GM19467 (cell line): ENCODE data around the gene CREB5.
"Not testable (repeated sequence)": the region's sequence is repeated elsewhere in the genome, so short reads cannot be mapped to it uniquely, and the experiment has no call there.

ENCODE experiments used
- ATAC-seq: cut with Tn5 transposase; IDR thresholded peaks from one replicate; pipeline ENCODE4 v1.9.1; 2021; ENCODE audit warnings: mild to moderate bottlenecking, moderate library complexity; ENCODE audit not compliant: unreplicated experiment

Gene CREB5

DNA sequence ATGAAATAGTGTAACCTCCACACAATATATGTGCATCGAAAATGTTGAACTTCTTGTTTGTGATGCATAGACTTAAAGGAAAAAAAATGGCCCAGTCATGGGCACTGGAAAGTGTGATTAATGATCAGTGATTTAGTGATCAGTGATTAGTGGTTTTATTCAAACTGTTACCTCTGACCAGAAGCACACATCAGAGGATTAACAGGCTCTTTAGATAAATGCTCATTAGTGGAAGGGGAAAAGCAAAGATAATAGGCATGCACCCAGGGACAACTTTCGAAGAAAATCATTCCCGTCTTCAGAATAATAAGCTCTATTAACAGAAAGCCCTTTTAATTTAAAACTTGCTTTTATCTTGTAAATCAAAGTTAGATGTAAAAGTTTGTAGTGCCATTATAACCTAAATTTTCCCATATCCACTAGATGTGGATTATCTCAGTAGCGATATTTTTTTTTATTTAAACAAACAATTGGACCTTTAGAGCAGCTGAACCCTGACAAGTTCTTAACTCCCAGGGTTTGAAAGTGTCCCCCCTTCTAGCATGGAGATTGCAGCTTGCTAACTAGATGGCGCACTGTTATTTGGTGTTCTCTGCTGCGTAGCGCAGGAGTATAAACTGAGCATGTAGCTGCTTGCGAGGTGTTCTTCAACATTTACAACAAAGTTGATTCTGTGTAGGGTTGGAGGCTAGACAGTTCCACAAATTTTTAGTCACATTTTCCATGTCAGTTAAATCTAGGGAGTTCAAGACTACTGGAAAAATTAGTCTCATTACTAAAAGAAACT lies at the start of gene CREB5:
TSS of gene CREB5 (plus strand) at position 643 of the 787 bp plus-strand sequence. CDS start 397 bp downstream, outside the sequence.
- no peak for ATAC-seq

- ATAC-seq = no peak
These were observed 49.5 kb upstream of the CREB5 start for GRCh38 chr7:28362812-28363211.

- no peak for ATAC-seq
These were observed 48.2 kb upstream of the CREB5 start for GRCh38 chr7:28364082-28364481.

DNA sequence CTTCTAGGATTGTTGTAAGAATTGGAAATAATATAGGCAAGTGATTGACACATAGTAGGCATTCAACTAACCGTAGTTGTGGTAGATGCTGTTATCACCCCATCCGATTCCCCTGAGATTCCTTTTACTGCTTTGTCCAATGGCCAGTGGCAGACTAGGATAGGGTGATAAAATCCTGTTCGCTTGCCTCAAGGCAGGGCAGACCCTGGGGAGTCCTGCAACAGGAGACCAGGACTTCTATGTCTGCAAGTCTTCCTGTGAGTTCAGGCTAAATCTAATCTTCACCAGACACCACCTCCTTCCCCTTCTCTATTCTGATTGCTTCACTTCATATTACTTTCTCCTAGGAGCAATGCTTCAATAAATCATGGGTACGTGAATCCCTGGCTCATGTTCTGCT lies 42.8 kb upstream of the CREB5 start:
- ATAC-seq = no peak

DNA sequence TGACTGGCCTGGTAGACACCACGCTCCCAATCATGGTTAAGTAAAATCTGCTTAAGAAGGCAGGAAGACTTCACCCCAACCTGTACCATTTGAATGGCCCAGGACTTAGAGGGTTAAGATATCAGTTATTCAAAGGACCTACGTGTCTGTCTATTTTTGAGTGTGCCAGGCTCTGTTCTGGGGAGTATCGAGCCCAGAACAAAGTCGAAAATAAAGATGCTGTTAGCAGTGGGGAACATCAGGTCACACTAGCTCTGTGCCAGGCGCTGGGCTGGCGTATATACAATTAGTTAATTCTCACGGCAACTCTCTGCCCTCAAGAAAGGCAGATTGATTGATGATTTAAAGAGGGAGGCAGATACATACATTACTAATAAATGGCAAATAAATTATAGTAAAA lies 40.5 kb upstream of the CREB5 start:
- ATAC-seq = no peak

GRCh38 chr7:28373990-28374389 lies 38.3 kb upstream of the CREB5 start:
- ATAC-seq = no peak

DNA sequence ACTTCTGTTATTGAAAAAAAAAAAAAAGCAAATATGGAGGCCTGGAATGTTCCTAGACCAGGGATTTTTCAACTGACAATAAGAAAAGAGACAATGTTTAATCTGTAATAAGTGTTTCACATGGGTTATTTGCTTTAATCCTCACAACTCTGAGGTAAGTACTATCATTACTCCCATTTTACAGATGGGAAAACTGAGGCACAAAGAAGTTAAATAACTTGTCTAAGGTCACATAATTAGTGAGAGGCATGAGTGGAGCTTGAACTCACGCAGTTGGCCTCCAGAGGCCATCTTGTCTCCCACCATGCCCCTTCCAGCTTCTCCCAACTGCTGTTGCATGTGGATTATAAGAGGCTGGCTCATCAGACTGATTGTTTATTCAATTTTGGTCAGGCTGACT lies 36.6 kb upstream of the CREB5 start:
- no peak for ATAC-seq

- no peak for ATAC-seq
These were observed 35.7 kb upstream of the CREB5 start for GRCh38 chr7:28376634-28377033.

DNA sequence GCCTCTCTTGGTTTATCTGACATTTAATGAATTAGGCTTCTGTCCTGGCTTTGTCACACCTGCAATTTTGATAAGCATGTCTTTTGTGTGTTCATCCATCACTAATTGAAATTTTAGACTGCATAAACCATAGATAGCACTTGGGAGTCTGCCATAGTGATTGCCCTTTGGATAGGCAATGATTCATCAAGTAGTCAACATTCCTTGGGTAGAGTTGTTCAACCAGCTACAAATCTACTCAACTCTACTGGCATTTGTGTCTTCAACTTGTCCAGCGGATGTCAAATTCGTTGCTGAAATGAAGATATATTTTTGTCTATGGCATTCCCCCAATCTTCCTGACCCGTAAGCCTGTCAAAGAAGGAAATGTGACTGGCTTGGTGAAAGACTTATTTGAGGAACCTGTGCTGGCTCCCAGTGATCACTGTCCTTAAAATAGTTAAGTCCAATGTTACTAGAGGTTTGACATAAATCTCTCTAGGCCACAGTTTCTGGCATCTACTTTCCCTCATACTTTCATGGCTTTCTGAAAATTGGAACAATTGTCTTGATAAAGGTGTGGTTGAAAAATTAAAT lies 33.7 kb upstream of the CREB5 start:
- ATAC-seq = no peak

GRCh38 chr7:28381466-28381865 lies 30.9 kb upstream of the CREB5 start:
- no peak for ATAC-seq

- no peak for ATAC-seq
These were observed 30.2 kb upstream of the CREB5 start for GRCh38 chr7:28382144-28382543.

DNA sequence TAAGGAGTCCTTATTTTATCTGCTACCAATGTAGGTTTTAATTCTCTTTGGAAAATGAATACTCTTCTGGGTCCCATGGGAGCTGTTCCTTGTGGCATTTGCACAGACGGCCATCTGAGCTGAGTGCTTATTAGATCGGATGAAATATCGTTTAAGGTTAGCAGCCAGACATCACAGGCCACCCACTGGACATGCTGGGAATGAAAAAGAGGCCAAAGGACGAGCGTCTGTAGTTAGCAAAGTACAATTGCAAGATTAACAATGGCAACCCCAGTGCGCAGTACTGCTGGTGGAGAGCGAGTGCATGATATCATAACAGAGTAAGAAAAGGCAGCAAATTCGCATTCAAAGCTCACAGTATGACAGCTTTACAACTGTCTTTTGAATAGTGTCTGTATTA lies 28.3 kb upstream of the CREB5 start:
- ATAC-seq = no peak

DNA sequence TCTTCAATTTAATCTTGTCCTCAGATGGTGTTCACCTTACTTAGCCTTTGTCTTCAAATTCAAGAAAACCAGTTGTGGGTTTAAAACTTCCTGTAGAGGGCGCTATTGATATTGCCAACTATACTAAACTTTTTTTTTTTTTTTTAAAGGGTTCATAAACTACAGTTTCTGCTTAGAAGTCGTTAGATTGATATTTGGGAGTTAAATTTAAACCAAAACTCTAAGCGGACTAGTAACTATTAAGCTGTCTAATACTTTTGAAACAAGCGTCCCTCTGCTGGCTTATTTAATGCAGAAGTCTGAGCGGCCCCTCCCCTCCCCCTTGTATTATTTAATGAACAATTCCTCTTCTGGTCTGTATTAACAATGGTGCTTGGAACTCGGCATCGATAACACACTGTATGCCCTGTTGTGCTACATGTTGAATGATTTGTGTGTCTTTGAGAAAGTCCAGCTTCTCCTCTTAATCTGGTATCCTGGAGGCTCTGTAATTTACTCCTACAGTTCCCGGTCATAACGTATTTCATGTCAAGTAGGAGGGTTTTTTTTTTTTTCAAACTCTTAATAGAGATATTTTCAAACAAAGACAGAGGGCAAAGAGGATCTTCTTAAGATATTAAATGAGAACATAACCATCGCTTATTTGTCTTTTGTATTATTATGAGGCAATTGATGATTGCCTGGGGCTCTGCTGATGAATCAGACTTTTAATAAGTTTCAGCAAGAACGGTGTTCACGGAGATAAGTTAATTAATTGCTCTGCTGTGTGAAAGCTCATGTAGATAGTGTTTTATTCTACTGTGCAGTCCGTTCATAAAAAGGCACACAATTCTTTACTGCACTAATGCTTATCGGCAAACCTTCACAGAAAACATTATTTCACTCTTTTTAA lies 22.6 kb upstream of the CREB5 start:
- no peak for ATAC-seq

GRCh38 chr7:28390426-28390825 lies 21.9 kb upstream of the CREB5 start:
- no peak for ATAC-seq

- ATAC-seq = no peak
These were observed 20.0 kb upstream of the CREB5 start for GRCh38 chr7:28392289-28392688.

DNA sequence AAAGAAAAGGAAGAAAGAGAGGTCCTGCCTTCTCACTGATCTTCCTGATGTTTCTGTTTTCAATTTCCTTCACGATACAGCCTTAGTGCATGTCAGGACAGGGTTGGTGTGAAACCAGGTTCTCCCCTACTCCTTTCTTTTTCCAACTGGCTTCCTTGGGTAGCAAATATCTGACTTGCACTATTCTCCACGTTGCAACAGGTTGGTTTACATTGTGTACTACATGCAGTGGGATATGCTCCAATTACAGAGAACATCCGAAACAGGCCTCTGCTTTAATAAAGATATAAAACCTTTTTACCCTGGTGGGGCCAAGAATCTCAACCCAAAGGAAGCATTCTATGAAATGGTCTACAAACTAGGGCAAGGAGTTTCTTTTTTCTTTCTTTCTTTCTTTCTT lies 16.9 kb upstream of the CREB5 start:
- no peak for ATAC-seq

DNA sequence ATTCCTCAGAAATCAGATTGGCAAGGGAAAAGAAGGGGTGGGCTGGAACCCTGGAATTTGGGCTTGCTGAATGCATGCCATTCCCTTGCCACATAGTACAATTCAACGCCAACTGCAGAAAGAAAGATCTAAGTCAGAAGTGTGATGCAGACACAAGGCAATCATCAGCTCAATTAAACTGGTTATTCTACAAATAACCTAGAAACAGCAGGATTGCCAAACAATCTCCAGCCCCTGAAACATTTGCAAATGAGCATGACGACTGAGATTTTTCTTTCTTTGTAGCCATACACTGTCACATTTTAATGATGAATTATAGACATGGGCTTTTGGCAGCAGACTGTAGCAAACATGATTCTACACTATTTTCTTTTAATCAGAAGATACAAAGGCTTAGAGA lies 16.5 kb upstream of the CREB5 start:
- no peak for ATAC-seq

- no peak for ATAC-seq
These were observed 15.2 kb upstream of the CREB5 start for GRCh38 chr7:28397141-28397540.

GRCh38 chr7:28400838-28401360 lies 11.4 kb upstream of the CREB5 start:
- no peak for ATAC-seq

DNA sequence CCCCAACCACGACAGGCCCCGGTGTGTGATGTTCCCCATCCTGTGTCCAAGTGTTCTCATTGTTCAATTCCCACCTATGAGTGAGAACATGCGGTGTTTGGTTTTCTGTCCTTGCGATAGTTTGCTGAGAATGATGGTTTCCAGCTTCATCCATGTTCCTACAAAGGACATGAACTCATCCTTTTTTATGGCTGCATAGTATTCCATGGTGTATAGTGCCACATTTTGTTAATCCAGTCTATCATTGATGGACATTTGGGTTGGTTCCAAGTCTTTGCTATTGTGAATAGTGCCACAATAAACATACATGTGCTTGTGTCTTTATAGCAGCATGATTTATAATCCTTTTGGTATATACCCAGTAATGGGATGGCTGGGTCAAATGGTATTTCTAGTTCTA lies 10.8 kb upstream of the CREB5 start:
- not testable (repeated sequence) for ATAC-seq

DNA sequence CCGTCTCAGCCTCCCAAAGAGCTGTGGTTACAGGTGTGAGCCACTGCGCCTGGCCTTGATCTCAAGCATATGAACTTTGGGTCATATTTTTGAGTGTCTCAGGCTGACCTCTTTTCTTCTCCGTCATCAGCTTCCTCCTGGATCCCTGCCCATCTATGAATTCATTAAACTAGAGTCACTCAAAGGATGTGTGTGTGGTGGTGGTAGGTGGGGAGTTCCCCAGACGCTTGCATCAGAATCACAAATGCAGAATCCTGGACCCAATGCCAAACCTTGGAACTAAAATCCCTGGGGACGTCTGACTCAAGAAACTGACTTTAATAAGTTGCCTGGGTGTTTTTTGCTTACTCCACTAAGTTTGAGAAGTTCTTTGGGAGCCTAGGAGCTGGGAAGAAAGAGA lies 6.7 kb upstream of the CREB5 start:
- no peak for ATAC-seq
